Measurements from ENCODE around the gene R3HDML.

DNA sequence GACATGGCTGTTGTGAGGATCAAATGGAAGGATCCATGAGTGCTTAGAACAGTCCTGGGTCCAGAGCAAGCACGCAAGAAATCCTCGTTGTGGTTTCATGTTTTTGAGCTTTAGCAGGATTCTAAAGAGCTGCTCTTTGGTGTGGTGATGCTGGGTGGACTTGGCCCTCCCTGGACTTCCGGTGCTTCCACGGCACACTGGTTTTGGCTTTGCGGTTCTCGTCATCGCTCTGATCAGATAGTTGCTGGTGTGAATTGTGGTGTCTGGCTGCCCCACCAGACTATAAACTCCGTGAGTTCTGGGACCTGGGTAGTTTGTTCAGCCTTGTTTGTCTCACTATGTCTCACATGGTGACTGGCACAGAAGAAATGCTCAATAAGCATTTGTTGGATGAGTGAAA is 21.9 kb downstream of the R3HDML start:
- TF ChIP-seq POLR2A (IDR thresholded peaks at IDR 0.05; ENCODE audit: low read length) = no peak
- TF ChIP-seq GATA1 (IDR thresholded peaks at IDR 0.05; ENCODE audit: low read depth, low read length) = no peak

All from erythroblast (primary cell).